A172 (cell line): Measurements from ENCODE around the gene TTK. TPM values are rescaled to one million over a fixed set of nuclear protein-coding genes. Genes with fewer than 3 reads are reported as not detected.

Source experiments
- DNase-seq: peaks from one replicate; pipeline ENCODE4 v3.0.0-alpha.2; 2015; ENCODE audit warnings: low spot score
- total RNA-seq: library from RNA; depleted of rRNA; stranded (reverse); fragments of >200 nt; shearing (Covaris generic); gene quantifications from 2 replicates; pipeline ENCODE4 v1.2.3, GENCODE V29; 2014; rRNA removed

TTK gene
- total RNA-seq, result 63.1 and 137 TPM in 2 replicates

DNA sequence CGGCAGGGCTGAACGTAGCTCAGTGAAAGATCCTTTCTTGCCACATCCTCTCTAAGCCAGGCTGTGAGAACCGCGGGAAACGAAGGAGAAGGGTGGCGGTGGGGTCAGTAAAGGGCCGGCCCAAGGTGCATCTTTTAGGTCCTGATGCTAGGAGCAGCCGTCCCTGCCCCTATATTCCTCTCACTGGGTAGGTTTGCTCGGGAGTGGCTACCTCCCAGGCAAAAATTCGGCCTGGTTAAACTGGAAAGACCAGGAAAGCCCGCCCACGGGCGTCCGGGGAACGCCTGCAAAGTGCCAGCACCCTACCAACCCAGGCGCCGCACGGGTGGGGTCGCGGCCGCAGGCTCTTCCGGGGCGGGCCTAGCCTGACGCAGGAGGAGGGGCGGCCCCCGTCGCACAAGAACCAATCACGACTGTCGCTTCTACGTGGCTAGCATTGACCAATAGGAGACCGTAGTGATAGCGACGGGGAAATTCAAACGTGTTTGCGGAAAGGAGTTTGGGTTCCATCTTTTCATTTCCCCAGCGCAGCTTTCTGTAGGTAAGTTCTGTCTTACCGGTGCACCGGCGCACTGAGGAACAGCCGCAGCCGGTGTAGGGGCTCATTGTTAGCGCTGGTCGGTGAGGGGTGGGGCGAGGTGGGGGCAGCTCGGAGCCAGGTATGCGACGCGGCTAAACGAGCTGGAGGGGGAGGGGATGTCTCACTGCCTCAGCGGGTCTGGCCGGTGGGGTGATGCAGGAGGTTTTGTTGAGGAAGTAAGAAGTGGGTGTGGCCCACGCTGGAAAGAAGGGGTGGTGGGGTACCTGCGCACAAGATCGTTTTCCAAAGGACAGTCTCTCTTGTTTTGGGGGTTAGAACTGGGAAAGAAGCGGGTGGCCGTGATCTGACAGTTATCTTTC is at the start of gene TTK:
Gene TTK, plus strand, starts transcription at position 477 of the 900 bp plus-strand sequence. CDS start 1,195 bp downstream, outside the sequence.
- DNase-seq, result peak; percentile 90

DNA sequence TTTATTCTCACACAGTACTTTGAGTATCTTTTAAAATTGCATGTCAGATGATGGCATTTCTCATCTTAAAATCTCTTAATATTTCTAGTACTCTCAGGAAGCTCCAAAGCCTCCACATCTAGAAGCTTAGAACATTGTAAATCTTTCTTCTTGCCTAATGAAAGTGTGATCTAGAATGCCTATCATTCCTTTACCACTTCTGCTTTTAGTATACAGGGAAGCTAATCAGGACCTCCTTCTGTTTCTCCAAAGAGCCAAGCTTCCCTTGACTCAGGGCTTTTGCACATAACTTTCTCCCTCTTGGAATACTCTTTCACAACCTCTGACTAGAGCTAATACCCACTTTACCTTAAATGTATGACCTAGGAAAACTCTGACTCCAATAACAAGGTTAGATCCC is 49.6 kb upstream of the TTK start:
- no peak for DNase-seq

DNA sequence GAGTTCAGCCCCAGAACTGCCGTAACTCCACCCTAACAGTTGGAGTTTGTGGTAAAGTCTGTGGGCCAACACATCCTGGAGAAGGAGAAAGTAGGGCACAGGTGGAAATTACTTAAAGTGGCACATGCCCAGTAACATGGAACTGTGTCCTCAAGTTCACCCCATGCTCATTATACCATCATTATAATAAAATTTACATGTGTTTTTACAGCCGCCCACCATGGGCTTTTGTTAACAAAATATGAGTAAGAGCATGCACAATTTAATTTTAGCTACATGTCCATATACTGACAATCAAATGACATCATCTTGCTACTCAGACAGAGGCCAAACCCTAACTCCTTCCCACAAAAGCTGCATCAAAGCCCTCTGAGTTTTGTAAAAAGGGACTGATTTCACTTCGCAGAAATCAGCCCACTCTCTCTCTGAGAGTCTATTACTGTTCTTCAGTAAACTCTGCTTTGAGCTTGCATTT is 39.8 kb upstream of the TTK start:
- DNase-seq, result no peak

GRCh38 chr6:79967178-79967577 is 37.3 kb upstream of the TTK start:
- no peak for DNase-seq

DNA sequence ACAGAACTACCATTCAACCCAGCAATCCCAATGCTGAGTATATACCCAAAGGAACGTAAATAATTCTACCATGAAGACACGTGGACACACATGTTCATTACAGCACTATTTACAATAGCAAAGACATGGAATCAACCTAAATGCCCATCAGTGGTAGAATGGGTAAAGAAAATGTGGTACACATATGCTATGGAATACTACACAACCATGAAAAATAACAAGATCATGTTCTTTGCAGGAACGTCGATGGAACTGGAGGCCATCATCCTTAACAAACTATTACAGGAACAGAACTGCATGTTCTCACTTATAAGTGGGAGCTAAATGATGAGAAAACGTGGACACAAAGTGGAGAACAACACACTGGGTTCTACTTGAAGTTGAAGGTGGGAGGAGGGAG is 34.7 kb upstream of the TTK start:
- DNase-seq, result no peak

GRCh38 chr6:79971193-79971592 is 33.3 kb upstream of the TTK start:
- no peak for DNase-seq

DNA sequence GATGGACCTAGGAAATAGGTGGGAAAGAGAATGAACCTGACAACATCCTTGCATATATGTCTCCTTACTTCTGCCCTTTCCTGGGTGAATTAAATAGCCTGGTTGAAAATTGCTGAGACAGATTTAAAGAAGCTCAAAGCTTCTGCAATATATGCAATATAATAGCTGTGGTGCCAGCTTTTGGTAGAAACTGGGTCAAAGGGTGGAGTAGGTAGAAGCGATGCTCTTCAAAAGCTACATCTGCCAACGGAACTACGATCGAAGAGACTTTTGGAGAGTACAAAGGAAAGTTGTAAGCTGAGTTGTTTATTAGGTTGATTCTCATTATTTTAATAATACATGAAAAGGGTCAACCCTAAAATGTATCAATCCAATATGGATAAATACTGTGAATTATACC is 22.8 kb upstream of the TTK start:
- no peak for DNase-seq

DNA sequence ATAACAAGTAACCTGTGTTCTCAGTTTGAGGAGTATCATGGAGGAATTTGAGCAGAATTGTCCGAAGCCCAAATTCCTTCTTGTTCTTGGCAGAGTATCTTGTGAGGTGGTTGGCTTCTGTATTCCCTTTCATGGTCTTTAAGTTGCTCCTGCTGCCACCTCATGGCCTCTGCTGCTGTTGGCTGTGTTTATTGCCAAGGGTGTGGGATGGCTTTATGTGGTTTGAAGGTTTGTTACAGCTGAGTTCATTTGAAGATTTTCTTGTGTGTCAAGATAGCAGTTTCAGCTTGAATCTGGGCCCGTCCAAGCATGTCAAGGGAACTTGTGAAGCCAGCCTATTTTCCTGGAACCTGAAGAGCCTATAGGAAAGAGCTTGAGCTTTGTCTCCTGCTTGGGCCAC is 20.2 kb upstream of the TTK start:
- DNase-seq, result no peak

- no peak for DNase-seq
These were observed 19.3 kb upstream of the TTK start for GRCh38 chr6:79985128-79985527.

DNA sequence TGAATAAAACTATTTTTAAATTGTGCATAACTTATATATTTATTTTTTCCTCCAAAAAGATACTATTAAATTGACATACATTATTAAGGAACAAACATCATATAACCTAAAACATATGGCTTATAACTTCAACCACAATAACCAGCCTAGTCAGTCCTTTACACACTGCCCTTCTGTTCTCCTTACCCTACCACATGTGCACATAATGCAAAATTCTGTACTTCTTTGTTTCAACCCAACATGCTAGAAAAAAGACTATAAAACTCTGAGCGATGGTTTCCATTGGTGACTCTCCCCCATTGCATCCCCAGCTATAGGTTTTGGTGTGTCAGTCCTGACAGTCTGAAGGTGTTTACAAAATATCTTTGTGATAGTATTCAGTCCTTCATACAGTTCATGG is 14.8 kb upstream of the TTK start:
- DNase-seq, result no peak

- DNase-seq, result no peak
These were observed 11.2 kb upstream of the TTK start for GRCh38 chr6:79993012-79993910.

DNA sequence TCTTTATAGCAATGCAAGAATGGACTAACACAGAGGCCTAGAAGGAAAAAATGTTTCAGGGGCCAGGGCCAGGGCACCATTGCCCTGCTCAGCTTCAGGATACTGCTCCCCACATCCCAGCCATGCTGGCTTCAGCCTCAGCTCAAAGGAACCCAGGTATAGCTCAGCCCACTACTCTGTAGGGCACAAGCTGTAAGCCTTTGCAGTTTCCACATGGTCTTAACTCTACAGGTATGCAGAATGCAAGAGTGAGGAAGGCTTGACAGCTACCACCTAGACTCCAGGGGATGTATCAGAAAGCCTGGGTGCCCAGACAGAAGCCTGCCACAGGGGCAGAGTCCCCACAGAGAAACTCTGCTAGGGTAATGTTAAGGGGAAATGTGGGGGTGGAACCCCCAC is 10.5 kb upstream of the TTK start:
- DNase-seq, result no peak

DNA sequence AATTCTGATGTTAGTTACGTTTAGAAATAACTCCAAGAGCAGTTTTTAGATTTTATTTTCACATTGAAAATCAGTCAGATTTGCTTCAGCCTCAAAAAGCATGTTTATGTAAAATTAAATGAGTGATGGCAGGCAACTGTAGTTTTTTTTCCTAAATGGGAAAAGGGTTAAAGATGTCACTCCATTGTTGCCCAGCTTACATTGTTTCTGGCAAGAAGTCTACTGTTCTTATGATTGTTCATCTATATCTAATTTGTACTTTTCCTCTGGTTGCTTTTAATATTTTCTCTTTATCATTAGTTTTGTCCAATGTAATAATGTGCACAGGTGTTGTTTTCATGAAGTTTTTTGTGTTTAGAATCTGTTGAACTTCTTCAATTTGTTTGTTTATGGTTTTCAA is 6.7 kb upstream of the TTK start:
- DNase-seq, result no peak

- DNase-seq, result no peak
These were observed 3.1 kb upstream of the TTK start for GRCh38 chr6:80001337-80001736.

- no peak for DNase-seq
These were observed 650 bp upstream of the TTK start for GRCh38 chr6:80003826-80004172.

- DNase-seq, result no peak
These were observed 957 bp downstream of the TTK start for GRCh38 chr6:80005406-80005805.

DNA sequence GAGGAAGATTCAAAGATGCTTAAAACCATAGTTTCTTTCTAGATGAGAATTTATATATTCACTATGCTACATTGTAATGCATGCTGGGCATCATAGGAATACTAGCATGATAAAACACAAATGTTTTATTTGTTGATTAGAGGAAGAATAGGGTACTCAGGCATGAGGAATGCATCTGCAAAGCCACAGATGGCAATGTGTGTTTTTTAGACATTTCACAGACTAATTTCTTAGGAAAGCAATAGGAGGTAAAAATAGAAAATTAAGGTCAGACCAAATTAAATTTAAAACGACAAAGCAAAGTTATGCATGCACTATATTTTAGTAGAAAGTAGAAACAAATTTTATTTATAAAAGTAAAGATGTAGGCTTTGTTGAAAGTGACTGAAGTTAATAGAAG is 2.1 kb downstream of the TTK start:
- DNase-seq, result no peak

GRCh38 chr6:80009531-80009930 is 5.1 kb downstream of the TTK start:
- no peak for DNase-seq

DNA sequence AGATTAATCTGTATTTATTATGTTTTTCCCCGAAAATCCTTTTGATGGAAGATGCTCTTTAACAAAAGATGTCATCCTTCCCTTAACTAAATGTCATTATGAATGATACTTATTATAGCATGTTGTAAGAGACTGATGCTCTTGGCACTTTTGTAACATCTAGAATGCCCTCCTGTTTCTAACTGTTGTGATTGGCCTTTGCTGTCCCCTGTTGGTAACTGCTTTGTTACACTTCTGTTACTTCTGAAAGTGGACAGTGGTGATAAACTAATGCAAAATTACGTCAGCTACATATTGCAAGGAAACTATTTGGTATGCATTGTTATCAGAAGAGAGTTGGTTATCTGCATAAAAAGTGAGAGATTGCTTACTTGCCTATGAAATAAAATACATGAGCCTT is 5.8 kb downstream of the TTK start:
- no peak for DNase-seq

- DNase-seq, result no peak
These were observed 11.5 kb downstream of the TTK start for GRCh38 chr6:80015839-80016435.

DNA sequence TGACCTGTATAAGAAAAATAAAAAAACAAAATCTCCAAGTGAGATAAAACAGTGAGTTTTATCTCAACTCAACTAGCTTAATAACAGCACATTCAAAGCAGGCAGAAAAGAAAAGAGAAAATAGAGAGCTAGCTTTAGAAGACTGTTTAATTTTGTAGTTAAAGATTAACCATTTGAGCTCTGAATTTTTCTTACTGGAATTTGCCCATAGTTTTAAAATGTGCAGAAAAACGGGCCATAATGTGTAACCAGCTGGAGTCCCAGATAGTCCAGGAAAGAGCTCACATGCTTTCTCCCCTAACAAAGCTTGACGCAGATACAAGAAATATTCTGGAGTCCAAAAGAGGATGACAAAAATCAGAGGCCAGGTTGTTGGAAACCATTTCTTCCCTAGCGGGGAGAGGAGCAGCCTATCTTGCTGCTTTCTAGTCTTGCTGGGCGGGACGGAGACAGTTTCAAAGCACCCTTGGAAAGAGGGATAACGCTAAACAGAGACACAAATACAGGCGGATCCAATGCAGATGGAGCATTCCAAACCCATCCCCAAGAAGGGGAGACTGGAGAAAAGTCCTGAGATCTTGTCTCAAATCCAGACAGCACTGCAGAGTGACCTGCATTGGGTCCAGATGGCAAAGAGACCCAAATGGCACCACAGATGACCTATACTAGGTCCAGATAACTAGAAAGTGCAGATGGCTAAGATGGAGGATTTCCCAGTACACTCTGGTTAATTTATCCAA is 16.1 kb downstream of the TTK start:
- no peak for DNase-seq

DNA sequence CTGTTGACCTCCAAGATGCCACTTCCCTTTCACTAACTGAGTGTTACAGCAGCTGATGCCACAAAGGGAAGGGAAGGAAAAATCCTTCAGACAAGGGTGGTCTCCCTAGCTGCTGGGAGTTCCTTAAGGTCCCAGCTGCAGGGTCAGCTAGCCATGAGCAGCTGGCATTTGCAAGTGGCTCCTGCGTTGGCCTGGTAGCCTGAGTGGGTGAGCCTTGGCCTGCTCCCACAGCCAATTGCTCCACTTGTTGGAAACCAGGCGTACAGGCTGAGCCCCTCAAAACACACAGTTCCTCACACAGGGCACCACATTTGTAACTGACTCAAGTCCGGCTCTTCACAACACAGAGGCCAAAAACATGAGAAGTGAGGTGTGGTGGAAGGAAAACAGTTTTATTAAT is 16.7 kb downstream of the TTK start:
- no peak for DNase-seq
